Activated naive CD4-positive, alpha-beta T cell treated with anti-CD3 and anti-CD28 coated beads for 36 hours (primary cell): ENCODE results near the gene TBKBP1. TPM values are rescaled to one million over a fixed set of nuclear protein-coding genes. Genes with fewer than 3 reads are reported as not detected.

ENCODE experiments used
- CTCF ChIA-PET: fragments of 350-600 bp; sonication (Branson Sonifier 250); formaldehyde crosslinking; loops from one replicate; lab custom pipeline; 2021; ENCODE audit warnings: antibody characterized with exemption; lab: Charles Lee
- DNase-seq: peaks from one replicate; pipeline ENCODE4 v3.0.0-alpha.2; 2020
- H3K27ac Mint-ChIP-seq: one replicate; pipeline ENCODE4 v1.8.0; 2021; ENCODE audit warnings: mild to moderate bottlenecking, mixed read lengths
- H3K27me3 Mint-ChIP-seq: one replicate; pipeline ENCODE4 v1.8.0; 2021; ENCODE audit warnings: low read depth, mixed read lengths
- H3K36me3 Mint-ChIP-seq: one replicate; pipeline ENCODE4 v1.8.0; 2021; ENCODE audit warnings: low read depth, mixed read lengths
- H3K4me1 Mint-ChIP-seq: one replicate; pipeline ENCODE4 v1.8.0; 2021; ENCODE audit warnings: low read depth, mixed read lengths
- H3K4me3 Mint-ChIP-seq: one replicate; pipeline ENCODE4 v1.8.0; 2021; ENCODE audit warnings: mild to moderate bottlenecking, moderate library complexity, mixed read lengths
- H3K9me3 Mint-ChIP-seq: one replicate; pipeline ENCODE4 v1.8.0; 2021; ENCODE audit warnings: mixed read lengths
- intact Hi-C: fragments of 100-400 bp; cut with micrococcal nuclease; formaldehyde crosslinking; loops from one replicate; pipeline ENCODE4 v1.15.1; 2023
- total RNA-seq, 2 experiments: library from RNA; stranded (reverse); gene quantifications; one replicate each; pipeline ENCODE4 v1.2.3, GENCODE V29; 2021

TBKBP1 gene
- total RNA-seq, 2 experiments from 2014 or later: 19.5 to 19.7 TPM

DNA sequence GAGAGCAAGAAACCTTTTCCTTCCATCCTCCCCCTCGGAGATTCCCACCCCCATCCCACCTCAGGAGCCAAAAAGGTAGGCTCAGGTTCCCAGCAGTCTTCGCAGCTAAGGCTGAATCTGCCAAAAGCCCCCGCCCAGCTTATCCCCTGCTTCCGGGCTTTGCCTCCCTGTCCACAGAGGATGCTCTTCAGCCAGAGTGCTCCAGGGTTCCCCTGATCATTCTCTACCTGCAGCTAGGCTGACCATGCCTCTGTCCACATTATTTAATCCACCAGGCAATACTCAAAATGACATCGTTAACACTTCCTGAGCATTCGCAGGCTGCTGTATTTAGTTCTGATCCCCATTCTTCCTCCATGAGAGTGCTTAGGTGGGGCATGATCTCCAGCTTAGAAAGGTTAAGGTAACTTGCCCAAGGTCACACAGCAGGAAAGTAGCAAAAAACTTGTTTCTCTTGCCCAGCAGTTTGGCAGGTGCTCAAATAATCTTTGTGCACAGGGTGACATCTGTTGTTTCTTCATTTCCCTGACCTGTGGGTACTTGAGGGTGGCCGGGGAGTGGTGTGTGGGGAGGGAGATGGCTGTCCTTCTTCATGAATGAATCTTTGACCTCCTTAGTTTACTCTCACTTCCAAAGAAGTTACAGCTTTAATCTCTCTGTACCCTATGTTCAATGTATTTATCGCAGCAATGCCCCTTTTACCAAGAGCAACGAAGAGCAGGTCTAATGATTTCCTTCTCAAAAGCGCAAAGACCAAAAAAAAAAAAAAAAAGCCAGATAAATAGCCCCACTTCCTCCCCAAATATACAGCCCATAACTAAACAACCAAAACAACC lies 848 bp upstream of the TBKBP1 start:
- Mint-ChIP-seq H3K27me3 (no peaks in the 10 kb centered on the region), H3K36me3 (peaks cover 16% of the 10 kb centered on the region), H3K4me1 (peaks cover 58% of the 10 kb centered on the region), H3K9me3 (no peaks in the 10 kb centered on the region), H3K4me3 (peak overlapping the region; percentile 87), H3K27ac (peak overlapping the region; percentile 88)
- DNase-seq: no peak
- intact Hi-C loops: no loop called here
- CTCF ChIA-PET: interaction anchor here (0.8 to 2.4 kb wide), 8 partner anchors 12 to 109 kb away, joined by 3 to 8 read pairs (median 4); partner anchors contain the start of gene TBX21

DNA sequence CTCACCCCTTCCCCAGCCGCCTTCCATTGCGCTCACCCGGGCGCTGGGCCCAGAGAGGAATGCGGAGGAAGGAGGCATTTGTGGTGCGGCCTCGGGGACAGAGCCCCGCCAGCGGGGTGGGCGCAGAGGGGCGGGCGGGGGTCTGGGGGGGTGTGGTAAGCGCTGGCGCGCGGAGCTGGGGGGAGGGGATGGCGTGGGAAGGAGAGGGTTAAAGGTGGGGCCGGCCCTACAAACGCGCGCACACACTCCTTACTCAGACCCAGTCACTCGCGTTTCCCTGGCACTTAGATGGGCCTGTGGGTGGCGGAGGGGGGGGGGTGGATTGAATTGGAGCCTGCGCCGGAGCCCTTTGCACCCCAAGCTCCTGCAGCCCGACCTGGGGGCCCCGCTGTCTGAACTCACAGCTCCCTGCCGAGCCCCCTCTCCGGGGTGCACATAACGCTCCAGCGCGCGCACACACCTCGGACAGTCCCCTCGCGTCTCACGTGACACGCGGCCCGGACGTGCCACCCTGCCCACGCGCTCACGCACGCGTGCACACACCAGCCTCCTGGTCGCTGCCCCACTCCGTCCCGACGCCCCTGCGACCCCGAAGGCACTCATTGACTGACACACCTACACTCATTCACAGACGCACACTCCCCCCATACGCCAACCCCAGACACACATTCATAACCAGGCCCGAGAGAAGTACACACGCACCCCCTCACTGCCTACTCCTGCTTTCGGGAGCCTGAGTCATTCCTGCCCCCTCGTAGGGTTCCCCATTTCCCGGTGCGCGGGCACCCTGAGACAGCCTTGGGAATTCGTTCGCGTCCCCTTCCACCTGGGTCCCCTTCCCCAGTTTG lies 844 bp downstream of the TBKBP1 start:
- no peaks in the 10 kb centered on the region for H3K9me3 Mint-ChIP-seq
- peak; percentile 68 for DNase-seq
- peak overlapping the region; percentile 88 for H3K4me3 Mint-ChIP-seq
- H3K27me3 Mint-ChIP-seq: no peaks in the 10 kb centered on the region
- peaks cover 73% of the 10 kb centered on the region for H3K4me1 Mint-ChIP-seq
- CTCF ChIA-PET: interaction anchor here (0.8 to 8.3 kb wide), 5 partner anchors 30 to 57 kb away, joined by 3 to 158 read pairs (median 3); partner anchors contain the start of gene TBX21
- intact Hi-C loops: loop anchor here (1.0 to 2.0 kb wide), 3 partner anchors 10 to 46 kb away; partner anchors contain the start of gene KPNB1
- peak overlapping the region; percentile 91 for H3K27ac Mint-ChIP-seq
- peaks cover 22% of the 10 kb centered on the region for H3K36me3 Mint-ChIP-seq

DNA sequence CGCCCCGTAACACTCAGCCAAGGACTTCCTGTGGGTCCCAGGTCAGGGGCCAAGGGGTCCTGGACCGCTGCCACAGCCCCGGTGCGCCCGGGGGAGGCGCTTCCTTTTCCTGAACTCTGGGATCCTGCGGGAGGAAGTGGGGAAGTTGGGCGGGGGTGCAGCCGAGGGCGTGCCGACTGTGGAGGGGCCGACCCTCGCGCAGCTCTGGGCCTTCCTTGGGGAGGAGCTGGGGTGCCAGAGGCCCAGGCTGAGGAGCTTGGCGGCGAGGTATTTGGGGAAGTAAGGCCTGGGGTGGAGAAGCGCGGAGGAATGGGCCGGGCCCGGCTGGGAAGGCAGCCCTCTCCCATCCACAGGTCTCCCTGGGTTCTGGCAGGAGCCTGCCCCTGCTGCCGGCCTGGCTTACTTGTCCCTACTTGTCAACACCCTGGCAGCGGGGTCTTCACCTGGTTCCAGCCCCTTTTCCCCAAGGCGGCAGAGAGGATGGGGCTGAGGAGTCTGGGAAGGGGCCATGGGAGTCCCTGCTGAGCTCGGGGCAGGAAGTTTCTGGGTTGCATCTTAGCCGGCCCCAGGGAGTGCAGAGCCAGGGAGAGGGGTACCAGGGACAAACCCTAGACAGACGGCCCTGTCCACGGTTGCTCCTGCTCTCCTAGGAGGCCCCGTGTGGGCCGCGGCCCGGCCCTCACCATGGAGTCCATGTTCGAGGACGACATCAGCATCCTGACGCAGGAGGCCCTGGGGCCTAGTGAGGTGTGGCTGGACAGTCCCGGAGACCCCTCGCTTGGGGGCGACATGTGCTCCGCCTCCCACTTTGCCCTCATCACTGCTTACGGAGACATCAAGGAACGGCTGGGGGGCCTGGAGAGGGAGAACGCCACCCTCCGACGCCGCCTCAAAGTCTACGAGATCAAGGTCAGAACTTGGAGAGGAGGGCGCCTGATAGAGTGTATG lies 1.7 kb downstream of the TBKBP1 start:
- DNase-seq: no peak
- H3K27me3 Mint-ChIP-seq: no peaks in the 10 kb centered on the region
- intact Hi-C loops: loop anchor here (1.0 to 2.0 kb wide), 3 partner anchors 10 to 46 kb away; partner anchors contain the start of gene KPNB1
- H3K4me3 Mint-ChIP-seq: peak overlapping the region; percentile 88
- H3K9me3 Mint-ChIP-seq: no peaks in the 10 kb centered on the region
- peaks cover 26% of the 10 kb centered on the region for H3K36me3 Mint-ChIP-seq
- CTCF ChIA-PET: interaction anchor here (0.8 to 8.3 kb wide), 5 partner anchors 29 to 56 kb away, joined by 3 to 158 read pairs (median 3); partner anchors contain the start of gene TBX21
- H3K27ac Mint-ChIP-seq: peak overlapping the region; percentile 91
- peaks cover 71% of the 10 kb centered on the region for H3K4me1 Mint-ChIP-seq

DNA sequence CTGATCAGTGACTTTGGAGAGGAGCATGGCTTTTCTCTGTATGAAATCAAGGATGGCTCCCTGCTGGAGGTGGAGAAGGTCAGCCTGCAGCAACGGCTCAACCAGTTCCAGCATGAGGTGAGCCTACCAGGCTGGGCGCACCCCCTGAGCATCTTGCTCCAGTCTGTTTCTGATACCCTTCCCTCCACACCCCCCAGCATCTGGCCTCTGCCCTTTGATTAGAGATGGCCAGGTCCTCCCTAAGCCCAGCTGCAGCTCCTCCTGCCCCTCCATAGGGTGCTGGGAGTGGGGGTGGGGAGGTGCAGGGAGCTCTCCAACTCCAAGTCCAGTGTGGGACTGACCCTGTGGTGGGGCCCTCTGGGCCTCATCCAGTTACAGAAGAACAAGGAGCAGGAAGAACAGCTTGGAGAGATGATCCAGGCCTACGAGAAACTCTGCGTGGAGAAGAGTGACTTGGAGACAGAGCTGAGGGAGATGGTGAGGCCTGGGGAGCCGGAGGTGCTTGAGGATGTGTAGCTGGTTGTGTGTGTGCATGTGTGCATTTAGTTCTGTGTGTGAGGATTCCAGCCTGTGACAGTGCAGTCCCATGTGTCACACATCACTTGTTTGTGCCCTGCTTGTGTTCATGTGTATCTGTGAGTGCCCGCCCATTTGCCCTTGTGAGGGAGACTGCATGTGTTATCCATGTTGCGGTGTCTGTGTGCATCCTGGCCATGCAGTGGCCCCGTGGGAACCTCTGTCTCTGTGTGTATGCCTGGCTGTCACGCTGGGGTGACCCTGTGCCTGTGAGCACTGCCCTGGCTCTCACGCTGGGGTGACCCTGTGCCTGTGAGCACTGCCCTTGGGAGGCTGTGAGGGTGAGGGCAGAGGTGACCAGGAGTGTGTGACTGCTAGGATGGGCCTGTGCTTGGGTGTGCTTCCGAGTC lies 3.0 kb downstream of the TBKBP1 start:
- CTCF ChIA-PET: interaction anchor here (0.6 to 8.3 kb wide), 7 partner anchors 8 to 93 kb away, joined by 3 to 158 read pairs (median 44); partner anchors contain the start of gene TBX21
- intact Hi-C loops: no loop called here
- peaks cover 79% of the 10 kb centered on the region for H3K4me1 Mint-ChIP-seq
- no peak for DNase-seq
- peak overlapping the region; percentile 80 for H3K27ac Mint-ChIP-seq
- no peaks in the 10 kb centered on the region for H3K27me3 Mint-ChIP-seq
- peak overlapping the region; percentile 88 for H3K4me3 Mint-ChIP-seq
- no peaks in the 10 kb centered on the region for H3K9me3 Mint-ChIP-seq
- peaks cover 26% of the 10 kb centered on the region for H3K36me3 Mint-ChIP-seq

DNA sequence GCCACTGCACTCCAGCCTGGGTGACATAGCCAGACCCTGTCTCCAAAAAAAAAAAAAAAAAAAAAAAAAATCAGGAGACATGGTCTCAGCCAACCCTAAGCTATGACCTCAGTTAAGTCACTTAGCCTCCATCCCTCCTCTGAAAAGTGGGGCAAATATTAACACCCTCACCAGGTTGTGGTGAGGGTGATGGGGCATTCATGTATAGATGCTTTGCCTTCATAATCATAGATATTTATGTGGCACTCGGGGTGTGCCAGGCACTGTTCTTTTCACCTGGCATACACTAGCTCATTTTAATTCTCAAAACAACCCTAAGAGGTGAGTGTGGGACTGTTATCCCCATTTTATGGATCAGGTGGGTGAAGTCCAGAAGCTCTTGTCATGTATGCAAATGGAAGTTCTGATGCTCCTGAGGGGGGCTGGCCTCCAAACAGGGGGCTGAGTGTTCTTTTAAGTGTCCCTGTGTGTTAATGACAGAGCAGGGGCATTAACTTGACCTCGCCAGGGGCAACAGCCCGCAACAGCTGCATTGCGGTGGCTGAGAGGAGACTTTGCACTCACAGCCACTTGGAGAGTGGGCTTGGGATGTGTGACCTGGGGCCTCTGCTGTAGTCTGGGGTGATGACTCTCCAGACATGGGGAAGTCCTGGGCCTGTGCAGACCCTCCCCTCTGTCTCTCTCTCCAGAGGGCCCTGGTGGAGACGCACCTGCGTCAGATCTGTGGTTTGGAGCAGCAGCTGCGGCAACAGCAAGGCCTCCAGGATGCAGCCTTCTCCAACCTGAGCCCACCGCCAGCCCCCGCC lies 4.1 kb downstream of the TBKBP1 start:
- intact Hi-C loops: loop anchor here (1.0 to 2.0 kb wide), 3 partner anchors 20 to 93 kb away; no protein-coding TSS in a partner anchor
- H3K36me3 Mint-ChIP-seq: peaks cover 29% of the 10 kb centered on the region
- peaks cover 75% of the 10 kb centered on the region for H3K4me1 Mint-ChIP-seq
- H3K9me3 Mint-ChIP-seq: no peaks in the 10 kb centered on the region
- H3K27me3 Mint-ChIP-seq: no peaks in the 10 kb centered on the region
- H3K27ac Mint-ChIP-seq: peak overlapping the region; percentile 64
- no peak overlapping the region for H3K4me3 Mint-ChIP-seq
- no peak for DNase-seq
- CTCF ChIA-PET: interaction anchor here (0.6 to 8.3 kb wide), 16 partner anchors 10 to 119 kb away, joined by 3 to 158 read pairs (median 7); partner anchors contain the start of gene TBX21

DNA sequence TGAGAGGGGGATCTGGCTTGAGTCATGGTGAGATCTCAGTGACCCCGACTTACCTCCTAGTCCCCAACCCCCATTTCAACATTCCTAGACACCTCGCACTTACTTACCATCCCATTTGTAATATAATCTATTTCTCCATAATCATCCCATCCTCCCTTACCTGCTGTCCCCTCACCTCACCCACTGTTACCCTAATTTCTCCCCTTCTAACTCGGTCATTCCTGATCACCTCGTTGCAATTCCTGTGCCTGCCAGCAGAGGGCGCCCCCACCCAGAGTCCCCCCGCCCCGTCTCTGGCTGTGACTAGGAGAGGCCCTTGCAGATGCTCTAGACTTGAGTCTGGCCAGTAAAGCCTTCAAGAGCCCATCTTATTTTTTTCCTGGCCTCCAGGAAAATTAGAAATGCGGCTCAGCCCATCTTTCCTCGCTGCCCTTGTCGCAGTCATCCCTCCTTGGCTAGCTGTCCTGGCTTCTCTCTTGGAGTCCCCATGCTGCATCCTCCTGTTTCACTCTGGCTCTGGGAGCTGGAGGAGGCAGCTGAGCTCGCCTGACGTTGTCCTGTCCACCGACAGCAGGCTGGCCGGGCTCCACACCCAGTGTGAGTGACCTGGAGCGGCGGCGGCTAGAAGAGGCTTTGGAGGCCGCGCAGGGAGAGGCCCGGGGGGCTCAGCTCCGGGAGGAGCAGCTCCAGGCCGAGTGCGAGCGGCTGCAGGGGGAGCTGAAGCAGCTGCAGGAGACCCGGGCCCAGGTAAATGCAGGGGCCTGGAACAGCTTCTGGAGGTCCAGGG lies 5.0 kb downstream of the TBKBP1 start:
- CTCF ChIA-PET: interaction anchor here (0.6 to 8.3 kb wide), 21 partner anchors 8 to 189 kb away, joined by 3 to 158 read pairs (median 4); partner anchors contain the start of gene TBX21
- peak overlapping the region; percentile 28 for H3K4me3 Mint-ChIP-seq
- DNase-seq: peak; percentile 92
- H3K4me1 Mint-ChIP-seq: peaks cover 79% of the 10 kb centered on the region
- intact Hi-C loops: loop anchor here (1.0 to 2.0 kb wide), 5 partner anchors 19 to 92 kb away; partner anchors contain the start of gene TBX21
- H3K27ac Mint-ChIP-seq: peak overlapping the region; percentile 64
- peaks cover 36% of the 10 kb centered on the region for H3K36me3 Mint-ChIP-seq
- H3K9me3 Mint-ChIP-seq: no peaks in the 10 kb centered on the region
- no peaks in the 10 kb centered on the region for H3K27me3 Mint-ChIP-seq

DNA sequence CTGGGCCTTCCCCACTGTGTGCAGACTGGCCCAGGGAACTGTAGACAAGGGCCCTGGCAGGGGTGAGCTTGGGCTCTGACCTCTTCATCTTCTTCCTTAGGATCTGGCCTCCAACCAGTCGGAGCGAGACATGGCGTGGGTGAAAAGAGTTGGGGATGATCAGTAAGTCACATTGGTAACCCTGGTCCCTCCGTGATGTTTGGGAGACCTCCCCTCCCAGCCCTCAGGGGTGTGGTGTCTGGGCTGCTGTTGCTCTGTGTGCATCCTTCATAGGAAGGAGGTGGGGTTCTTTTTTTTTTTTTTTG lies 5.5 kb downstream of the TBKBP1 start:
- Mint-ChIP-seq H3K27ac (peak overlapping the region; percentile 81), H3K27me3 (no peaks in the 10 kb centered on the region), H3K4me3 (no peak overlapping the region), H3K9me3 (no peaks in the 10 kb centered on the region), H3K36me3 (peaks cover 38% of the 10 kb centered on the region), H3K4me1 (peaks cover 85% of the 10 kb centered on the region)
- CTCF ChIA-PET: interaction anchor here (0.6 to 8.3 kb wide), 18 partner anchors 8 to 190 kb away, joined by 3 to 158 read pairs (median 4); partner anchors contain the start of gene TBX21
- intact Hi-C loops: loop anchor here (1.0 to 2.0 kb wide), 3 partner anchors 22 to 91 kb away; partner anchors contain the start of gene TBX21
- no peak for DNase-seq

DNA sequence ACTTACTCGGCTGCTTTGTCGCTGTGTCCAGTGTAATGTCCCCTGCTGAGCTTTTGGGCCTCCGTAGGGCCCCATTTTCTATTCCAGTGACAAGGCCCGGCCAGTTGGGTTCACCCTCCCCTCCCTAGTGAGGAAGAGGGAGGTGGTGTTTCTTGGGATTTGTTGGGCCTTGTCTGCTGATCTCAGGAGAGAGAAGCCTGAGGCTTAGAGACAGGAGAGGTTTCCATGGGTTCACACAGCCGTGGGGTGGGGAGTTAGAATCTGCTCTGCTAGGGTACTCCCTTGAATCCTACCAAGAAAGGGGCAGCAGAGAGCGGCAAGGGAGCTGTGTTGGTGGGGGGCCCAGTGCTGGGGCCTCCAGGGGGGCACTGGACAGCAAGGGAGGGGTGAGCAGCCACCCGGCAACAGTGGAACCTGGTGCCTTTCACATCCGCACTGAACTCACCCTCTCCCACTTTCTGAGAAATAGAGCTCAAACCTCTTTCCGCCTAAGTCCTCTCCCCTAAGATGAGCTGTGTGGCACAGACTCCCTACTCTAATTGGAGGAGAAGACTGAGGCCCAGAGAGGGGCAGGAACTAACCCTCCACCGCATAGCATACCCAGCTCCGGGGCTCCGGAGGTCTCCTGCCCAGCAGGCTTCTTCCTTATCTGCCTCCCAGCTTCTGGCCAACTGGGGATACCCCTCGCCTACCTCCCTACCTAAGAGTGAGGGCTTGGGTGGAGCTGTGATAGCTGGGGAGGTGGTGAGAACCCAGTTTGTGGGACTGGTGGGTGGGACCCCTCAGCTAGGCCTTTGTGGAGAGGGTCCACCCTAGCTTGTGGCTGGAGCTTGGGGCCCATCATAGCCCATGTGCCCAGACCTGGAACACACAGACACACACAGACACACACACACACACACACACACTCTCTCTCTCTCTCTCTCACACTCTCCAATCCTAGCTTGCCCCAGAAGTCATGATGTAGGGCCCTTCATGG lies 6.8 kb downstream of the TBKBP1 start:
- H3K4me1 Mint-ChIP-seq: peaks cover 89% of the 10 kb centered on the region
- H3K27me3 Mint-ChIP-seq: no peaks in the 10 kb centered on the region
- H3K36me3 Mint-ChIP-seq: peaks cover 42% of the 10 kb centered on the region
- peak overlapping the region; percentile 45 for H3K4me3 Mint-ChIP-seq
- intact Hi-C loops: no loop called here
- no peaks in the 10 kb centered on the region for H3K9me3 Mint-ChIP-seq
- CTCF ChIA-PET: interaction anchor here (0.6 to 8.3 kb wide), 10 partner anchors 10 to 101 kb away, joined by 3 to 158 read pairs (median 4); partner anchors contain the start of gene TBX21
- no peak for DNase-seq
- H3K27ac Mint-ChIP-seq: peak overlapping the region; percentile 98
